K562 (cell line): ENCODE measurements around the gene KCNA10. TPM values are rescaled to one million over a fixed set of nuclear protein-coding genes. Genes with fewer than 3 reads are reported as not detected.

Experiments used
- ATAC-seq: fragments of 200-7000 bp; cut with Tn5 transposase; 3 replicates; pipeline ENCODE4 v1.9.1; 2020; ENCODE audit warnings: moderate library complexity
- BruUV-seq: library from RNA; stranded (reverse); fragments of 400-500 nt; replicated peaks from 2 replicates; lab custom pipeline; 2021; lab: Mats Ljungman, UMichigan
- CTCF ChIA-PET: fragments of 300-600 bp; formaldehyde crosslinking; extraction: SDS; loops from one replicate; lab custom pipeline; 2021; ENCODE audit warnings: low intra/inter-chr PET ratio; lab: Yijun Ruan, JAX
- POLR2A ChIA-PET: fragments of 300-600, 350-650 bp; sonication (Branson Sonifier 250); formaldehyde crosslinking; extraction: SDS; loops from one replicate; lab custom pipeline; 2021; ENCODE audit warnings: antibody characterized with exemption, inconsistent platforms; lab: Yijun Ruan, JAX
- DNase-seq, 4 experiments: peaks; one replicate each; pipeline versions ENCODE4 v3.0.0 to v3.0.0-alpha.2; 2011 to 2018; ENCODE audit warnings: low spot score in 3 of 4, mixed read lengths in 3 of 4; ENCODE audit errors: extremely low read depth in 1 of 4
- FAIRE-seq: peaks from 2 replicates; lab custom pipeline; 2011; peaks lifted over from hg19 to GRCh38; lab: Jason Lieb, UNC
- H2AFZ ChIP-seq: 2 replicates; pipeline ENCODE4 v1.6.0; 2011; ENCODE audit warnings: low read depth, low read length, control low read depth, inconsistent platforms
- H3K27ac ChIP-seq: fragments of 200-600 bp; 3 replicates; pipeline ENCODE4 v1.8.0; 2011; ENCODE audit warnings: low read depth, mild to moderate bottlenecking, control low read depth, inconsistent platforms, low read length, moderate library complexity, mixed read lengths; ENCODE audit errors: extremely low read depth
- H3K27me3 ChIP-seq, 2 experiments: fragments of 300-600 bp in 1 of 2; 2 replicates in 1 of 2; 3 replicates in 1 of 2; pipeline versions ENCODE4 v1.6.0 to v1.8.0; 2011; ENCODE audit warnings: inconsistent platforms in 2 of 2, low read length in 2 of 2, mild to moderate bottlenecking in 1 of 2, mixed read lengths in 1 of 2, moderate library complexity in 1 of 2; ENCODE audit not compliant: control insufficient read depth in 2 of 2, insufficient read depth in 2 of 2
- H3K36me3 ChIP-seq: fragments of 300-600 bp; 3 replicates; pipeline ENCODE4 v1.8.0; 2011; ENCODE audit warnings: mild to moderate bottlenecking, low read length, inconsistent platforms; ENCODE audit not compliant: control insufficient read depth, insufficient read depth
- H3K4me1 ChIP-seq, 2 experiments: fragments of 200-600 bp in 1 of 2; replicated peaks in 1 of 2; 2 replicates in 1 of 2; 3 replicates in 1 of 2; pipeline versions ENCODE4 v1.5.1 to v1.8.0; 2011; ENCODE audit warnings: inconsistent platforms in 2 of 2, low read length in 2 of 2, mild to moderate bottlenecking in 1 of 2, mixed read lengths in 1 of 2, moderate library complexity in 1 of 2; ENCODE audit not compliant: control insufficient read depth in 2 of 2, insufficient read depth in 2 of 2
- H3K4me2 ChIP-seq: 2 replicates; pipeline ENCODE4 v1.6.1; 2011; ENCODE audit warnings: low read length, control low read depth, inconsistent platforms, mixed read lengths; ENCODE audit not compliant: insufficient read depth
- H3K4me3 ChIP-seq: fragments of 200-600 bp; sonication (generic), shearing (Covaris generic); 2 replicates; pipeline ENCODE4 v1.5.1; 2016; ENCODE audit warnings: control low read depth, inconsistent platforms
- H3K79me2 ChIP-seq: fragments of 200-600 bp; 3 replicates; pipeline ENCODE4 v1.8.0; 2011; ENCODE audit warnings: low read length, inconsistent platforms; ENCODE audit not compliant: control insufficient read depth, insufficient read depth
- H3K9ac ChIP-seq, 2 experiments: 2 replicates each; pipeline versions ENCODE4 v1.6.0 to v1.6.1; 2011; ENCODE audit warnings: low read depth in 2 of 2, low read length in 2 of 2, control low read depth in 1 of 2, inconsistent platforms in 1 of 2, mild to moderate bottlenecking in 1 of 2, mixed read lengths in 1 of 2; ENCODE audit not compliant: insufficient read depth in 1 of 2
- H3K9me1 ChIP-seq: one replicate; pipeline ENCODE4 v1.6.0; 2011; ENCODE audit warnings: inconsistent platforms, mild to moderate bottlenecking, low read length, moderate library complexity; ENCODE audit not compliant: control insufficient read depth, insufficient read depth
- H3K9me3 ChIP-seq: replicated peaks from 2 replicates; pipeline ENCODE4 v1.5.1; 2011; ENCODE audit warnings: low read depth, low read length, inconsistent platforms; ENCODE audit not compliant: control insufficient read depth, insufficient read depth
- H4K20me1 ChIP-seq: replicated peaks from 2 replicates; pipeline ENCODE4 v1.6.1; 2011; ENCODE audit warnings: low read length, inconsistent platforms, mixed read lengths; ENCODE audit not compliant: control insufficient read depth, insufficient read depth
- CBFA2T2 ChIP-seq: fragments of 450-650 bp; conservative IDR thresholded peaks from 2 replicates; pipeline ENCODE4 v1.6.1; 2017; ENCODE audit warnings: mild to moderate bottlenecking
- CTBP1 ChIP-seq: fragments of 450-650 bp; IDR thresholded peaks from 2 replicates; pipeline ENCODE4 v1.6.1; 2016; ENCODE audit warnings: borderline replicate concordance
- MXI1 ChIP-seq: IDR thresholded peaks from 2 replicates; pipeline ENCODE4 v1.6.1; 2011; ENCODE audit warnings: low read depth, mild to moderate bottlenecking, improper control_type of control experiment, low read length
- PTTG1 ChIP-seq: fragments of 450-650 bp; IDR thresholded peaks from 2 replicates; pipeline ENCODE4 v1.6.1; 2016; ENCODE audit warnings: low read depth, mild to moderate bottlenecking, missing genetic modification characterization, missing compliant biosample characterization
- RBFOX2 ChIP-seq: fragments of 200-400 bp; formaldehyde crosslinking; IDR thresholded peaks from 2 replicates; pipeline ENCODE4 v1.6.1; 2017; ENCODE audit warnings: low read depth, mild to moderate bottlenecking, low read length, moderate library complexity
- ZNF3 ChIP-seq: fragments of 250-450 bp; sonication (Bioruptor Pico); IDR thresholded peaks from 2 replicates; pipeline ENCODE4 v1.5.0; 2021; ENCODE audit warnings: mild to moderate bottlenecking, moderate library complexity
- WGBS: fragments of 100-300 bp; shearing (Covaris generic); methylation state at CpG from one replicate; pipeline ENCODE4 v1.1.6; 2016; ENCODE audit warnings: low coverage, mixed read lengths; ENCODE audit not compliant: insufficient coverage; ENCODE audit errors: missing lambda C conversion rate; 5-methylcytosine and 5-hydroxymethylcytosine counted together
- in situ Hi-C: fragments of 300-500 bp; cut with MboI; formaldehyde crosslinking; loops from 4 replicates; pipeline ENCODE4 v1.15.0; 2018; ENCODE audit warnings: inconsistent platforms, mixed read lengths
- intact Hi-C: fragments of 100-400 bp; cut with micrococcal nuclease; formaldehyde crosslinking; loops from 2 replicates; pipeline ENCODE4 v1.14.2; 2022
- polyA plus RNA-seq, 8 experiments: library from polyadenylated mRNA; depleted of rRNA in 4 of 8; stranded (reverse) in 5 of 8; unstranded in 3 of 8; fragments of >200 nt; fragmentation: Nextera tagmentation in 2 of 8; fragmentation: Illumina TruSeq in 1 of 8; extraction: Ambion mirVana in 2 of 8; extraction: Trizol in 1 of 8; gene quantifications; 2 replicates each; pipeline versions ENCODE4 v1.2.1 to v1.2.3, GENCODE V29; 2011 to 2014; ENCODE audit warnings: inconsistent platforms in 1 of 8, missing spikeins in 1 of 8
- total RNA-seq, 7 experiments: library from RNA; depleted of rRNA in 6 of 7; stranded (reverse); fragments of >200 nt in 6 of 7; fragmentation: Illumina TruSeq in 2 of 7; extraction: Trizol in 2 of 7; gene quantifications; 2 replicates each; pipeline versions ENCODE4 v1.2.1 to v1.2.3, GENCODE V29; 2011 to 2021; ENCODE audit warnings: low replicate concordance in 1 of 7
- TF ChIP-seq, protein P1 (sequence below): fragments of 450-650 bp; IDR thresholded peaks from 2 replicates; pipeline ENCODE4 v1.6.1; 2018; ENCODE audit not compliant: partially characterized antibody
- TF ChIP-seq, protein P2 (sequence below): sonication (generic); formaldehyde crosslinking; IDR thresholded peaks from 2 replicates; pipeline ENCODE4 v1.5.0; 2020; ENCODE audit warnings: missing genetic modification reagents
- TF ChIP-seq, protein P3 (sequence below): IDR thresholded peaks from 3 replicates; pipeline ENCODE4 v1.6.1; 2011; ENCODE audit warnings: borderline replicate concordance, mild to moderate bottlenecking, moderate library complexity; ENCODE audit not compliant: insufficient read length; ENCODE audit errors: extremely low read depth
- TF ChIP-seq, protein P4 (sequence below): fragments of 450-650 bp; formaldehyde crosslinking; IDR thresholded peaks from 2 replicates; pipeline ENCODE4 v1.4.0; 2020; ENCODE audit warnings: mild to moderate bottlenecking
- TF ChIP-seq, protein P5 (sequence below): fragments of 150-350 bp; conservative IDR thresholded peaks from 2 replicates; pipeline ENCODE4 v1.6.1; 2014; ENCODE audit warnings: low read length

The KCNA10 gene
- total and polyA plus RNA-seq, 9 of the 15 experiments (the other 6 are each of a cell fraction or from before 2014, with no cell fraction given), result not detected

DNA sequence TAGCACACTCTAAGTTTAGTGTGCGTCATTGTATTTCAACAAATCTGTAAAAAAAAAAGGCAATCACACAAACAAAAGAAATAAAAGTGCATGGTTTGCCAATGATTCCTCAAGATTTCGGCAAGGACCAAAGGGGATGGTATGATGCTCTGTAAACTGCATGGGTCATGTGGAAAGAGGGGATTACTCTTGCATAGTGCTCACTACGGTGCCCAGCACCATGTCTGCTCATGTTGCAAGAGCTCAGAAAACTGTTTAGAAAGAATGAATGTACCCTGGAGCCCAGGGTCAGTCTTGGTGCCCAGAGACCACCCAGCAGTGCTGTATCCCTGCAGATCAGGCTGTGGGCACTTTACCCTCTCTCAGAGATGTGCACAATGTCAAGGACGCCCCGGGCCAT lies 3.6 kb upstream of the KCNA10 start:
- no peak for DNase-seq
- Histone ChIP-seq H4K20me1 (peaks cover 11% of the 10 kb centered on the region), H3K9me3 (no peaks in the 10 kb centered on the region), H3K9me1 (no peaks in the 10 kb centered on the region), H2AFZ (no peak overlapping the region), H3K79me2 (no peaks in the 10 kb centered on the region), H3K27ac (no peak overlapping the region), H3K9ac (no peak overlapping the region), H3K4me2 (no peak overlapping the region), H3K36me3 (no peaks in the 10 kb centered on the region), H3K4me1 (no peaks in the 10 kb centered on the region; a peak in 2 of 5 replicates), H3K27me3 (peaks cover 2 to 48% of the 10 kb centered on the region in 2 experiments; a peak in 3 of 5 replicates), H3K4me3 (no peak overlapping the region)
- intact Hi-C loops, result loop anchor here (5.0 kb wide), 1 partner anchor 245 kb away; no protein-coding TSS in a partner anchor
- in situ Hi-C loops, result no loop called here
- WGBS, result 0% methylated on average over 5 of the region's 5 CpGs
- POLR2A ChIA-PET, result interaction anchor here (1.0 to 1.4 kb wide), 2 partner anchors 9 to 30 kb away, joined by 3 to 4 read pairs; no protein-coding TSS in a partner anchor
- no peak for FAIRE-seq
- CTCF ChIA-PET, result no interaction called here
- BruUV-seq, result no TSS peak
- no peak for ATAC-seq
- no peak for TF ChIP-seq CBFA2T2
- TF ChIP-seq, protein P1, sequence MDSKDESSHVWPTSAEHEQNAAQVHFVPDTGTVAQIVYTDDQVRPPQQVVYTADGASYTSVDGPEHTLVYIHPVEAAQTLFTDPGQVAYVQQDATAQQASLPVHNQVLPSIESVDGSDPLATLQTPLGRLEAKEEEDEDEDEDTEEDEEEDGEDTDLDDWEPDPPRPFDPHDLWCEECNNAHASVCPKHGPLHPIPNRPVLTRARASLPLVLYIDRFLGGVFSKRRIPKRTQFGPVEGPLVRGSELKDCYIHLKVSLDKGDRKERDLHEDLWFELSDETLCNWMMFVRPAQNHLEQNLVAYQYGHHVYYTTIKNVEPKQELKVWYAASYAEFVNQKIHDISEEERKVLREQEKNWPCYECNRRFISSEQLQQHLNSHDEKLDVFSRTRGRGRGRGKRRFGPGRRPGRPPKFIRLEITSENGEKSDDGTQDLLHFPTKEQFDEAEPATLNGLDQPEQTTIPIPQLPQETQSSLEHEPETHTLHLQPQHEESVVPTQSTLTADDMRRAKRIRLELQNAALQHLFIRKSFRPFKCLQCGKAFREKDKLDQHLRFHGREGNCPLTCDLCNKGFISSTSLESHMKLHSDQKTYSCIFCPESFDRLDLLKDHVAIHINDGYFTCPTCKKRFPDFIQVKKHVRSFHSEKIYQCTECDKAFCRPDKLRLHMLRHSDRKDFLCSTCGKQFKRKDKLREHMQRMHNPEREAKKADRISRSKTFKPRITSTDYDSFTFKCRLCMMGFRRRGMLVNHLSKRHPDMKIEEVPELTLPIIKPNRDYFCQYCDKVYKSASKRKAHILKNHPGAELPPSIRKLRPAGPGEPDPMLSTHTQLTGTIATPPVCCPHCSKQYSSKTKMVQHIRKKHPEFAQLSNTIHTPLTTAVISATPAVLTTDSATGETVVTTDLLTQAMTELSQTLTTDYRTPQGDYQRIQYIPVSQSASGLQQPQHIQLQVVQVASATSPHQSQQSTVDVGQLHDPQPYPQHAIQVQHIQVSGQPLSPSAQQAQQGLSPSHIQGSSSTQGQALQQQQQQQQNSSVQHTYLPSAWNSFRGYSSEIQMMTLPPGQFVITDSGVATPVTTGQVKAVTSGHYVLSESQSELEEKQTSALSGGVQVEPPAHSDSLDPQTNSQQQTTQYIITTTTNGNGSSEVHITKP, result no peak
- TF ChIP-seq RBFOX2, result no peak
- no peak for TF ChIP-seq CTBP1
- TF ChIP-seq, protein P2, sequence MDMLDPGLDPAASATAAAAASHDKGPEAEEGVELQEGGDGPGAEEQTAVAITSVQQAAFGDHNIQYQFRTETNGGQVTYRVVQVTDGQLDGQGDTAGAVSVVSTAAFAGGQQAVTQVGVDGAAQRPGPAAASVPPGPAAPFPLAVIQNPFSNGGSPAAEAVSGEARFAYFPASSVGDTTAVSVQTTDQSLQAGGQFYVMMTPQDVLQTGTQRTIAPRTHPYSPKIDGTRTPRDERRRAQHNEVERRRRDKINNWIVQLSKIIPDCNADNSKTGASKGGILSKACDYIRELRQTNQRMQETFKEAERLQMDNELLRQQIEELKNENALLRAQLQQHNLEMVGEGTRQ (CRISPR knock-in tag), result no peak
- TF ChIP-seq, protein P3, sequence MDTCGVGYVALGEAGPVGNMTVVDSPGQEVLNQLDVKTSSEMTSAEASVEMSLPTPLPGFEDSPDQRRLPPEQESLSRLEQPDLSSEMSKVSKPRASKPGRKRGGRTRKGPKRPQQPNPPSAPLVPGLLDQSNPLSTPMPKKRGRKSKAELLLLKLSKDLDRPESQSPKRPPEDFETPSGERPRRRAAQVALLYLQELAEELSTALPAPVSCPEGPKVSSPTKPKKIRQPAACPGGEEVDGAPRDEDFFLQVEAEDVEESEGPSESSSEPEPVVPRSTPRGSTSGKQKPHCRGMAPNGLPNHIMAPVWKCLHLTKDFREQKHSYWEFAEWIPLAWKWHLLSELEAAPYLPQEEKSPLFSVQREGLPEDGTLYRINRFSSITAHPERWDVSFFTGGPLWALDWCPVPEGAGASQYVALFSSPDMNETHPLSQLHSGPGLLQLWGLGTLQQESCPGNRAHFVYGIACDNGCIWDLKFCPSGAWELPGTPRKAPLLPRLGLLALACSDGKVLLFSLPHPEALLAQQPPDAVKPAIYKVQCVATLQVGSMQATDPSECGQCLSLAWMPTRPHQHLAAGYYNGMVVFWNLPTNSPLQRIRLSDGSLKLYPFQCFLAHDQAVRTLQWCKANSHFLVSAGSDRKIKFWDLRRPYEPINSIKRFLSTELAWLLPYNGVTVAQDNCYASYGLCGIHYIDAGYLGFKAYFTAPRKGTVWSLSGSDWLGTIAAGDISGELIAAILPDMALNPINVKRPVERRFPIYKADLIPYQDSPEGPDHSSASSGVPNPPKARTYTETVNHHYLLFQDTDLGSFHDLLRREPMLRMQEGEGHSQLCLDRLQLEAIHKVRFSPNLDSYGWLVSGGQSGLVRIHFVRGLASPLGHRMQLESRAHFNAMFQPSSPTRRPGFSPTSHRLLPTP, result no peak
- TF ChIP-seq PTTG1 (tag), result no peak
- no peak for TF ChIP-seq MXI1
- TF ChIP-seq, protein P4, sequence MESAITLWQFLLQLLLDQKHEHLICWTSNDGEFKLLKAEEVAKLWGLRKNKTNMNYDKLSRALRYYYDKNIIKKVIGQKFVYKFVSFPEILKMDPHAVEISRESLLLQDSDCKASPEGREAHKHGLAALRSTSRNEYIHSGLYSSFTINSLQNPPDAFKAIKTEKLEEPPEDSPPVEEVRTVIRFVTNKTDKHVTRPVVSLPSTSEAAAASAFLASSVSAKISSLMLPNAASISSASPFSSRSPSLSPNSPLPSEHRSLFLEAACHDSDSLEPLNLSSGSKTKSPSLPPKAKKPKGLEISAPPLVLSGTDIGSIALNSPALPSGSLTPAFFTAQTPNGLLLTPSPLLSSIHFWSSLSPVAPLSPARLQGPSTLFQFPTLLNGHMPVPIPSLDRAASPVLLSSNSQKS (CRISPR knock-in tag), result no peak
- no peak for TF ChIP-seq ZNF3 (CRISPR knock-in tag)
- TF ChIP-seq, protein P5, sequence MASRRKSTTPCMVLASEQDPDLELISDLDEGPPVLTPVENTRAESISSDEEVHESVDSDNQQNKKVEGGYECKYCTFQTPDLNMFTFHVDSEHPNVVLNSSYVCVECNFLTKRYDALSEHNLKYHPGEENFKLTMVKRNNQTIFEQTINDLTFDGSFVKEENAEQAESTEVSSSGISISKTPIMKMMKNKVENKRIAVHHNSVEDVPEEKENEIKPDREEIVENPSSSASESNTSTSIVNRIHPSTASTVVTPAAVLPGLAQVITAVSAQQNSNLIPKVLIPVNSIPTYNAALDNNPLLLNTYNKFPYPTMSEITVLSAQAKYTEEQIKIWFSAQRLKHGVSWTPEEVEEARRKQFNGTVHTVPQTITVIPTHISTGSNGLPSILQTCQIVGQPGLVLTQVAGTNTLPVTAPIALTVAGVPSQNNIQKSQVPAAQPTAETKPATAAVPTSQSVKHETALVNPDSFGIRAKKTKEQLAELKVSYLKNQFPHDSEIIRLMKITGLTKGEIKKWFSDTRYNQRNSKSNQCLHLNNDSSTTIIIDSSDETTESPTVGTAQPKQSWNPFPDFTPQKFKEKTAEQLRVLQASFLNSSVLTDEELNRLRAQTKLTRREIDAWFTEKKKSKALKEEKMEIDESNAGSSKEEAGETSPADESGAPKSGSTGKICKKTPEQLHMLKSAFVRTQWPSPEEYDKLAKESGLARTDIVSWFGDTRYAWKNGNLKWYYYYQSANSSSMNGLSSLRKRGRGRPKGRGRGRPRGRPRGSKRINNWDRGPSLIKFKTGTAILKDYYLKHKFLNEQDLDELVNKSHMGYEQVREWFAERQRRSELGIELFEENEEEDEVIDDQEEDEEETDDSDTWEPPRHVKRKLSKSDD, result no peak
